Hepatocyte (in vitro differentiated cells): ENCODE measurements around the gene TMEM38A.

Experiments
- CTCF ChIP-seq: fragments of 200-600 bp; sonication (generic); IDR thresholded peaks from 2 replicates; pipeline ENCODE4 v1.5.1; 2016; ENCODE audit warnings: antibody characterized with exemption, mild to moderate bottlenecking; ENCODE audit not compliant: poor library complexity
- EZH2 ChIP-seq: fragments of 200-600 bp; sonication (generic); IDR thresholded peaks from 2 replicates; pipeline ENCODE4 v1.6.1; 2016; ENCODE audit warnings: antibody characterized with exemption, mild to moderate bottlenecking, borderline replicate concordance

DNA sequence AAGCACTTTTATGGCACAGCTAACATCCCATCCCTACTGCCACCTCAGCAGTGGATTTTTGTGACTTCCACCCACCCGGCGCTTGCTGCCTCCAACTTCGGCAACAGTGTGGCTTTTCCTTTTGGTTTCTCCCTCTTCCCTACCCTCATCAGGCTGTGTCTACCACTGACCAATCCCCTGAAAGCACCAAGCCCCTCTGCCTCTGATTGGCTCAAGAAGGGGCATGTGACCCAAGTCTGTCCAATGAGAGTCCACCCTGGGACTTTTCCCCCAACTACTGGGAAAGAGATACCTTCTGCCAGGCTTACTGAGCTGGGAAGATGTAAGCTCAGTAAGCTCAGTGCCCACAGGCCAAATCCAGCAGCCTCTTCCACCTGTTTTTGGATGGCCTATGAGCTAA lies 6.8 kb upstream of the TMEM38A start:
- no peak for TF ChIP-seq CTCF
- no peak for TF ChIP-seq EZH2
